ENCODE results near the gene CBR1. TPM values are rescaled to one million over a fixed set of nuclear protein-coding genes. Genes with fewer than 3 reads are reported as not detected.

The CBR1 gene
- total and polyA plus RNA-seq, 8 donors = 79.9 to 372 (median 155) TPM

DNA sequence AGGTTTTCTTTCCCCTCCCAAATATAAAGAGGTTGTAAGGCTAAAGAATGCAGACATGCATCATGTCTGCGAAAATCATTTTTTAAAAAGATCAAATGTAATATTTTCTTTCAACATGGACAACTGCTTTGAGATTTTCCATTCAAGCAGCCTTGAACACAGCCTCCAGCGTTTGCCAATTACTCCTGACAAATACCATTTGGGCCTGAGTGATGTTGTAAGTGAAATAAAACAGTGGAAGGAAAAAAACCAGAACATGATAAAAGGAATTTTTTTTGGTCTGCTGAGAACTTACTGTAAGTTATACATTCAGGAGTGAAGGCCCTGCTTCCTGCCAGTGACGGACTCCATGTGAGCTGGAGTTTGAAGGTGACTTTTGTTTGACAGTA, 46.7 kb upstream of the CBR1 start:
- H3K4me3 ChIP-seq = no peak overlapping the region
- TF ChIP-seq, protein P1, sequence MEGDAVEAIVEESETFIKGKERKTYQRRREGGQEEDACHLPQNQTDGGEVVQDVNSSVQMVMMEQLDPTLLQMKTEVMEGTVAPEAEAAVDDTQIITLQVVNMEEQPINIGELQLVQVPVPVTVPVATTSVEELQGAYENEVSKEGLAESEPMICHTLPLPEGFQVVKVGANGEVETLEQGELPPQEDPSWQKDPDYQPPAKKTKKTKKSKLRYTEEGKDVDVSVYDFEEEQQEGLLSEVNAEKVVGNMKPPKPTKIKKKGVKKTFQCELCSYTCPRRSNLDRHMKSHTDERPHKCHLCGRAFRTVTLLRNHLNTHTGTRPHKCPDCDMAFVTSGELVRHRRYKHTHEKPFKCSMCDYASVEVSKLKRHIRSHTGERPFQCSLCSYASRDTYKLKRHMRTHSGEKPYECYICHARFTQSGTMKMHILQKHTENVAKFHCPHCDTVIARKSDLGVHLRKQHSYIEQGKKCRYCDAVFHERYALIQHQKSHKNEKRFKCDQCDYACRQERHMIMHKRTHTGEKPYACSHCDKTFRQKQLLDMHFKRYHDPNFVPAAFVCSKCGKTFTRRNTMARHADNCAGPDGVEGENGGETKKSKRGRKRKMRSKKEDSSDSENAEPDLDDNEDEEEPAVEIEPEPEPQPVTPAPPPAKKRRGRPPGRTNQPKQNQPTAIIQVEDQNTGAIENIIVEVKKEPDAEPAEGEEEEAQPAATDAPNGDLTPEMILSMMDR (IDR thresholded peaks at IDR 0.05) = no peak
- peak in 1 of 3 donors; percentile 22 for TF ChIP-seq POLR2AphosphoS5 (IDR thresholded peaks at IDR 0.05)
- no peaks in the 10 kb centered on the region for H3K27me3 ChIP-seq
- no peaks in the 10 kb centered on the region for H3K36me3 ChIP-seq
- peaks cover under 1 to 20% (median 10%) of the 10 kb centered on the region in 4 donors for H3K4me1 ChIP-seq
- H3K27ac ChIP-seq = peak overlapping the region in 1 of 5 donors; percentile 15
- DNase-seq = peak in 1 of 2 donors; percentile 70
- H3K9me3 ChIP-seq = no peaks in the 10 kb centered on the region
- 71 to 85% (median 72%) methylated on average over 3 of the region's 3 CpGs for WGBS, 5 donors
- intact Hi-C loops (cut with DNase I; ENCODE audit: low total_unique reads) = no loop called here

DNA sequence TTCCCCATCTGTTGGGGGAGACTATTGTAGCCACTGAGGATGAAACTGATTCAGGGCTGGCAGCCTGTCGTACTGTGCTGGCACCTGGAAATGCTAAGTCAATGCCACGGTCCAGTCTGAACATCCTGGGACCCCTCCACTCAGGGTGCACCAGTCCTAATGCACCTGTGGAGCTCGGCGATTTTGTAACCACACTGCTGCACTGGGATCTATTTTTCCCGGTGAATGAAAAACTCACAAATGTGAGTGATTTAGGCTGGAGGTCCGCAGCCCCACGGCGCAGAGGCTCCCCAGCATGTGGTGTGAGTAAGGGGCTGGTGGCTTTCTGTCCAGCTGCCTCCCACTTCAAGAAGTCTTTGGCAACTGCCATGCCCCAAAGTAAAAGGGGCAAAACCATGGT, 45.0 kb upstream of the CBR1 start:
- no peak overlapping the region for H3K4me3 ChIP-seq
- H3K4me1 ChIP-seq = peaks cover 5 to 26% (median 14%) of the 10 kb centered on the region in 4 donors
- WGBS, 5 donors = 95 to 98% (median 96%) methylated on average over 8 of the region's 8 CpGs
- no peaks in the 10 kb centered on the region for H3K27me3 ChIP-seq
- no peak for TF ChIP-seq POLR2AphosphoS5 (IDR thresholded peaks at IDR 0.05)
- TF ChIP-seq, protein P1 (IDR thresholded peaks at IDR 0.05) = no peak
- TF ChIP-seq EP300 (IDR thresholded peaks at IDR 0.05) = no peak
- TF ChIP-seq POLR2A (IDR thresholded peaks at IDR 0.05) = no peak
- no peaks in the 10 kb centered on the region for H3K36me3 ChIP-seq
- H3K27ac ChIP-seq = no peak overlapping the region
- no peaks in the 10 kb centered on the region for H3K9me3 ChIP-seq
- no peak for DNase-seq
- intact Hi-C loops (cut with DNase I; ENCODE audit: low total_unique reads) = no loop called here

DNA sequence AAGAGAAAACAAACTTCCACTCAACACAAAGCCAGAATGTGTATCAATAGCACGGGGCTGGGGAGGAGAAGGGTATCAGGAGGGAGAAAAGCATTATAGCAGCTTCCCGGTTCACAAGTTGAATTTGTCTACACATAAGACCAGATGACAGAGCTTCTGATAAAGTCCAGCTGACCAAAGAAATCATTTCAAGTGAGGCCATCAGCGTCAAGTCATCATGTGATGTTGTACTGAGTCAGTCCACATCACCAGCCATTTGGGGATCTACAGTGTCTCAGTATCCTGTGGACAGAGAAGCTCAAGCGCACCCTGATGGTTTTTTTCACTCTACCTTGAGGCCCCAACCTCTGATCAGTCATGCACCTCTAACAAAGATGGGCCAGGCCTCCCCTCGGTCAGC, 42.5 kb upstream of the CBR1 start:
- 59 to 82% (median 70%) methylated on average over 5 of the region's 5 CpGs for WGBS, 5 donors
- intact Hi-C loops (cut with DNase I; ENCODE audit: low total_unique reads) = no loop called here

DNA sequence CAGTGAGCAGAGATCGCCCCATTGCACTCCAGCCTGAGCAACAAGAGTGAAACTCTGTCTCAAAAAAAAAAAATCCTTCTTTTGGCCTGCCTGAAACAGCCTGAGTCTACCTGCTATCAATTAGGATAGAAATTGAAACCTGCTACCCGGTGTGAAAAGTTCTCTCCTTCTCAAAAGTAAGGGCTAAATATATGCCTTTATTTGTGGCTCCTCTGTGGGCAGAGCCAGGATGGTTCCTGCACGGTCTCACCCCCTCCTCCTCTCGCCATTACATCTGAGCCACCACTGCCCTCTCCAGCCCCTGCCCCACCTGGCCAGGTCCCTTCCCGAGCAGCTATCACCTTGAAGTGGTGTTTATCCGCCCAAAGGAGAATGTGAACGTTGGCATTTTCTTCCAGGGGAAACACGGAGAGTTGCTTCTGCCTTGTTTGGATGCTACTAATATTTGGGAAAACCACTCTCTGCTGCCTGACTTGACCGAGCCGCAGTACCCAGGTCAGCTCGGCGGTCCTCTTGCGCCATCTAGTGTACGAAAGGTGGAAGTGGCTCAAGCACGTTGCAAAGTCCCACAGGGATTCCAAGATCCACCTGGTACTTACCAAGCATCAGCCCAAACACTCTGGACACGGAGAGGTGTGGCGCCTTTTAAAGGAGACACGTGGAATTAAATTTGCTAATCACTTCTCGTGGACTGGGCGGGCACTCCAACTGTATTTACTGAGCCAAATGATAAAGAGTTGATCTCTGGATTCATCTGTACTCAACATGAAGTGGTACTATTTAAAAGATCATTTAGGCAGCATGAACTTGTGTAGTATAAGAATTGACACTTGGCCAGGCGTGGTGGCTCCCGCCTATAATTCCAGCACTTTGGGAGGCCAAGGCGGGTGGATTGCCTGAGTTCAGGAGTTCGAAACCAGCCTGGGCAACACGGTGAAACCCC, 41.4 kb upstream of the CBR1 start:
- 21 to 26% (median 23%) methylated on average over 25 of the region's 25 CpGs for WGBS, 5 donors
- Histone ChIP-seq H3K4me1 (peaks cover 5 to 19% (median 9%) of the 10 kb centered on the region in 4 donors), H3K27me3 (no peaks in the 10 kb centered on the region), H3K4me3 (no peak overlapping the region), H3K9me3 (no peaks in the 10 kb centered on the region), H3K27ac (no peak overlapping the region), H3K36me3 (peaks cover 0 to 6% (median 1%) of the 10 kb centered on the region in 4 donors)
- intact Hi-C loops (cut with DNase I; ENCODE audit: low total_unique reads) = no loop called here
- peak; percentile 81 to 93 for DNase-seq
- TF ChIP-seq, protein P1 (IDR thresholded peaks at IDR 0.05) = peak in 5 of 7 experiments; percentile 94 to 95 (median 94)
- peak in 1 of 3 donors; percentile 60 for TF ChIP-seq POLR2AphosphoS5 (IDR thresholded peaks at IDR 0.05)
- TF ChIP-seq EP300 (IDR thresholded peaks at IDR 0.05) = no peak

More for the DNA sequence above, 42.5 kb upstream of the CBR1 start:
- TF ChIP-seq POLR2A (IDR thresholded peaks at IDR 0.05) (no peak), EP300 (IDR thresholded peaks at IDR 0.05) (no peak), POLR2AphosphoS5 (IDR thresholded peaks at IDR 0.05) (no peak)
- TF ChIP-seq, protein P1 (IDR thresholded peaks at IDR 0.05) = no peak
- H3K4me1 ChIP-seq = peaks cover 5 to 28% (median 14%) of the 10 kb centered on the region in 4 donors
- no peaks in the 10 kb centered on the region for H3K36me3 ChIP-seq
- H3K4me3 ChIP-seq = no peak overlapping the region
- DNase-seq = peak in 1 of 2 donors; percentile 34
- H3K27me3 ChIP-seq = no peaks in the 10 kb centered on the region
- H3K27ac ChIP-seq = no peak overlapping the region
- H3K9me3 ChIP-seq = no peaks in the 10 kb centered on the region

All from stomach (tissue), 9 donors.